ENCODE results near the gene USP31.

USP31 gene

GRCh38 chr16:23016368-23016767, 132.9 kb downstream of the USP31 start:
- DNase-seq (ENCODE audit: low read depth), result no peak

GRCh38 chr16:23015580-23015979, 133.7 kb downstream of the USP31 start:
- no peak for DNase-seq (ENCODE audit: low read depth)

GRCh38 chr16:23014592-23014991, 134.7 kb downstream of the USP31 start:
- DNase-seq (ENCODE audit: low read depth), result no peak

Data from activated T-cell treated with anti-CD3 and anti-CD28 coated beads for 24 hours (primary cell).